Left renal pelvis (tissue), 4 donors: Measurements from ENCODE around the gene DNAAF1. TPM values are rescaled to one million over a fixed set of nuclear protein-coding genes. Genes with fewer than 3 reads are reported as not detected.
"Not testable (repeated sequence)": the region's sequence is repeated elsewhere in the genome, so short reads cannot be mapped to it uniquely, and the experiment has no call there.

Experiments
- DNase-seq, 4 donors: peaks; one replicate each; pipeline ENCODE4 v3.0.0-alpha.2; 2013; ENCODE audit warnings: low read depth in 4 of 4, low spot score in 3 of 4
- polyA plus RNA-seq, 4 donors: library from polyadenylated mRNA; unstranded; fragments of 120-200 nt; gene quantifications; one replicate each; pipeline ENCODE4 v1.2.1, GENCODE V29; 2013; ENCODE audit not compliant: insufficient read length in 4 of 4

Gene DNAAF1
- 1 to 10 TPM in 3 of 4 donors, under 1 TPM in 1; 0.57 to 7.5 (median 4.9) TPM for polyA plus RNA-seq

GRCh38 chr16:84144859-84145639 lies at the start of gene DNAAF1, which contains the start of gene HSDL1:
DNAAF1 (plus strand) TSS chr16:84145308; CDS start chr16:84145441, 133 bp downstream.
HSDL1 (minus strand) TSS chr16:84145177; CDS start chr16:84131321, 13,856 bp downstream.
- peak; percentile 73 to 89 (median 82) for DNase-seq

GRCh38 chr16:84095466-84095865 lies 49.6 kb upstream of the DNAAF1 start:
- no peak for DNase-seq

GRCh38 chr16:84096447-84097005 lies 48.6 kb upstream of the DNAAF1 start:
- DNase-seq = no peak

GRCh38 chr16:84098939-84099338 lies 46.2 kb upstream of the DNAAF1 start:
- DNase-seq = no peak

- DNase-seq = no peak
These were observed 41.4 kb upstream of the DNAAF1 start for GRCh38 chr16:84103678-84104077.

GRCh38 chr16:84104231-84104630 lies 40.9 kb upstream of the DNAAF1 start:
- DNase-seq = no peak

- DNase-seq = no peak
These were observed 39.8 kb upstream of the DNAAF1 start for GRCh38 chr16:84105301-84105815.

GRCh38 chr16:84105948-84106740 lies 39.0 kb upstream of the DNAAF1 start:
- DNase-seq = no peak

- DNase-seq = no peak
These were observed 37.2 kb upstream of the DNAAF1 start for GRCh38 chr16:84107921-84108320.

- DNase-seq = no peak
These were observed 35.3 kb upstream of the DNAAF1 start for GRCh38 chr16:84109598-84110335.

- no peak for DNase-seq
These were observed 34.6 kb upstream of the DNAAF1 start for GRCh38 chr16:84110527-84110926.

GRCh38 chr16:84111525-84111924 lies 33.6 kb upstream of the DNAAF1 start:
- no peak for DNase-seq

- not testable (repeated sequence) for DNase-seq
These were observed 33.2 kb upstream of the DNAAF1 start for GRCh38 chr16:84111949-84112348.

- peak in 2 of 4 donors; percentile 14 to 28 for DNase-seq
These were observed 29.0 kb upstream of the DNAAF1 start for GRCh38 chr16:84115919-84116719.

- peak; percentile 92 to 96 (median 94) for DNase-seq
These were observed 28.2 kb upstream of the DNAAF1 start, which contains the start of gene MBTPS1 for GRCh38 chr16:84116720-84117493. MBTPS1 (minus strand) TSS chr16:84116942; CDS start chr16:84101783, 15,159 bp downstream.

GRCh38 chr16:84117494-84117843 lies 27.6 kb upstream of the DNAAF1 start:
- DNase-seq = peak in 3 of 4 donors; percentile 26 to 35 (median 31)

GRCh38 chr16:84118315-84118714 lies 26.8 kb upstream of the DNAAF1 start:
- DNase-seq = not testable (repeated sequence)

GRCh38 chr16:84119368-84119767 lies 25.7 kb upstream of the DNAAF1 start:
- DNase-seq = no peak

- no peak for DNase-seq
These were observed 25.1 kb upstream of the DNAAF1 start for GRCh38 chr16:84120023-84120422.
